Activated CD8-positive, alpha-beta memory T cell treated with anti-CD3 and anti-CD28 coated beads, Interleukin-2, amount 50 U/mL, for 48 hours (primary cell): ENCODE results near the gene SUPT3H.

Source experiments
- DNase-seq: peaks from one replicate; pipeline ENCODE4 v3.0.0-alpha.2; 2020

SUPT3H gene

DNA sequence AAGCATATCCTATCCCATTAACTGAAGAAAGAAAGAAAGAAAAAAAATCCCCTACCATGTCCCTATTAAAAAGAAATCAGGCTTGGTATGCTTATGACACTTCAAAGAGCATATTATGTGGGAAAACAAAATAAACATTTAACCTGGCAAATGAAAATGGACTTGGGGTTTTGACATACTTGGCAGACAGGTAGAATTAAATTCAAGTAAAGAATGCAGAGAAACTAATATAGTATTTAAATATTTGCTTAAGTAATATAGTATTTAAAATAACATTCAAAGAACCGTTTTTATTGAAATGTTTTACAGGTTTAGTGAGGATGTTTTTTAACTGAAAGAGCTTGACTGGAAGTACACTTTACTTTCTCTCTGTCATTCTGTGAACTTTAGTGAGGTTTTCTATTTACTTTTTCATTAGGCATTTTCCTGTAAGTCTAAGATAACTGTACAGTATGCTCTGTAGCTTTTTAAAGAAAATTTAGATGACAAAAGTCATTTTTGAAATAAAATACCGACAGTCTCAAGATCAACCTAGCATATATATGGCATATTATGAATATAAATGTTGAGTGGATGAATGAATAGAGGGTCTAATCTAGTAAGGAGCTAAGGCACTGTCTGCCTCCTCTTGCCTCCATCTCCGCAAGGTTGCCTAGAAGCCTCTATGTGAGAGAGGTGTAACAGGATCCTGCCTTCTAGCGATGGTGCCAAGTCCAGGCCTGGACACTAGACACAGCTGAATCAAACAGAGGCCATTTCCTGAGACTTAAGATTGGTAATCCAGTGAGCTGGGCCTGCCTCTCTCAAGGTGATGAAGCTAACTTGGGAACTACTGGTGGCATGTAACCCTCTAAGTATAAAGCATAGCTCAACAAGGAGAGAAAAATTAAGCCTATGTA, 394.0 kb downstream of the SUPT3H start:
- DNase-seq: no peak

DNA sequence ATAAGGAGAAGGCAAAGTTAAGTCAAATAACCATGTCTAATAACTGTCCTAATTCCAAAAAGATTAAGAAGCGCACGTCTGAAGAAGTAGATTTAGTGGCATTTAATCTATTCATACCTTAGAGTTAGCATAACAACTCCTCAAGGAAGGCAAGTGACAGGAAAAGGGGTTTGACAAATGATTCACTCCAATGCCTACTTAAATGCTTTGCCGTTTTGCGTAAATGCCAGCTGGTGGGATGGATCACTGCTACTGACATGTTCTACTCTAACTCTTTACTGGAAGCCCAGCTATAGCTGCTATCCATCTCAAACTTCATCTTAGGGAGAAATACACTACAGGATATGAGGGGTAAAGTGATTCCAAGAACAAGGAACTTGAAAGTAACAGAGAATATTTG, 396.9 kb downstream of the SUPT3H start:
- no peak for DNase-seq

DNA sequence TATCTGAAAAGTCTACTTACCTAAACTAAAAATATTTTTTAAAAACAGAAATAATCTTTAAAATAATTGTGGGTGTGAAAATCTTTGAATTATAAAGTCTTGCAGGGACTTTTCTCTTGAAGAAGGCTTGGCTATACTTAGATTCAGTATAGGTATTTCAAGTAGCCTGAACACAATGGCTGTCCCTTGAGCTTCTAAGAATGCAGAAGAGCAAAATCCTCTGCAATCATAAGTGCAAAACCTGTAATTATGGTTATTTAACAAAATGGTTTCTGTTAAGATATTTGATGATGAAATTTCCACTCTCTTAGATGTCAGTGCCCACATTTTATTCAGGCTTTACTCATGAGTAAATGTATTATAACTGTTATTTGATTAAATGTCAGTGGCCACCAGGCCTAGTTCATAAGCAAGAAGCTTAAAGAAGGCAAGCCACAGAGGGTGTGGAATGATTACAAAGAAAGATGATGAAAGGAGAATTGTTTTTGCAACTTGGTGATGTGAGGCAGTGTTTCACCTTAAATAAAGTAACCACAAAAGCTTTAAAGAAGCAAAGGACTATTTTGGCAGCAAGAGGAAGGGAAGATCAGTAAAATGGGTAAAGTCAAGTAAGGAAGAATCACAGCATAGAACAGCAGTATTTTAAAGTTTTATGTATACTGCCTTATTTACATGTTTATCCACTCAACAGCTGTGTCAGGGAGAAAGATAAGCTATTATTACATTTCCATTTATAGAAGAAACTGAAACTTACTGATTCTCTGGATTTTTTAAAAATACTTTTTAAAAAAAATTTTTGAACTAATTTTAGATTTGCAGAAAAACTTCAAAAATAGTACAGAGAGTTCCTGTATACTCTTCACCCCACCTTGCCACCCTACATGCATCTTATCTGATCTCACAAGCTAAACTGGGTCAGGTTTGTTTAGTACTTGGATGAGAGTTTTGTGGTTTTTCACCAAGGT, 400.8 kb downstream of the SUPT3H start:
- no peak for DNase-seq

DNA sequence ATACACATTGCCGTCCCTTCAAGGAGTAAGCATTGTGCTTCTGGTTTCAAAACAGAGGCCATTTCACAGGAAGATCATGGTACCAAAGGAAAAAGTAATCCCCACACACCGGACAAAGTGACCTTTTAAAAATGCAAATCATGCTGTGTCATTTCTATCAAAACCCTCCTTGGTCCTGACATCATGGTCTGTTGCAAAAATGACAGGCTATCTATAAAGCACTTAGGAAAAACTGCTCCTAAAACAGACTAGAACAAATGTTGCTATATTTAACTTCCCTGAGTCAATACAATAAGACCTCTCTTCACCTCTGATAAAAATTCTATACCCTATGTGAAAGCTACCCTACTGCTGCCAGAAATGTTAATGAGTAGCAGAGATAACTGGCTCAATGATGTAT, 403.2 kb downstream of the SUPT3H start:
- DNase-seq: no peak

DNA sequence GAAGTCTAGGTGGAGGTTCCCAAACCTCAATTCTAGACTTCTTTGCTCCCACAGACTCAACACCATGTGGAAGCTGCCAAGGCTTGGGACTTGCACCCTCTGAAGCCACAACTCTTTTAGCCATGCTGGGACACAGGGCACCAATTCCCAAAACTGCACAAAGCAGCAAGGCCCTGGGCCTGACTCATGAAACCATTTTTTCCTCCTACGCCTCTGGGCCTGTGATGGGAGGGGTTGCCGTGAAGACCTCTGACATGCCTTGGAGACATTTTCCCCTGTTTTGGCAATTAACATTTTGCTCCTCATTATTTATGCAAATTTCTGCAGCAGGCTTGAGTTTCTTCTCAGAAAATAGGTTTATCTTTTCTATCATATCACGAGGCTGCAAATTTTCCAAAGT, 405.0 kb downstream of the SUPT3H start:
- DNase-seq: no peak

DNA sequence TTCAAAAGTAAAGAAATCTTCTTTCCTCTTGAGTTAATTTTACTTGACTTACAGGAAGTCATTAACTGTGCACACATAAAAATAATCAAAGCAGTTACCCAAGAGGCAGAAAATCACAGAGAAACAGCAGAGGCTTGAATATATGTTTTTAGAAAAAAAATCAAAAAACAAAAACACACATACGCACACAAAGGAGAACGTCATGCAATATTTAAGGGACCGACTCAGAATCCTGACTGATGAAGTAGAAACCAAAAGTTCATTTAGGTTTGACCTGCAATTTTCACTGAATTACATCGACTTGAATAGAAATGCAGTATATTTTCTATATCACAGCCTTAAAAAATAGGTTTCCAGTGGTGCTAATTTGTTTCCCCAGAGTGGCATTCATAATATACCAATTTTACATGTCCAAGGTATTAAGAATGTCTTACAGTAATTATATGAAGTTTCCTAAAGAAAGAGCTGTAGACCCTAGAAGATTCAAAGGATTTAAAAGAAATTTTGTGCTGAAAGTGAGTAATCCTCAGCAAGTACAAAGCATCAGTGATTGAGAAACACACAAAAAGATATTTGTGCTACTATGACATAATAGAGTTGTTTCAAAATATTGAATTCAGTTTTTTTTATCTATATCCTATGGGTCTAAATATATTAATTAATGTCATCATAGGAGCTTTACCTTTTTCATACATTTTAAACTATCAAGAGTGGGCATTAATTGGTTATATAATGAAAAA, 408.1 kb downstream of the SUPT3H start:
- DNase-seq: no peak

DNA sequence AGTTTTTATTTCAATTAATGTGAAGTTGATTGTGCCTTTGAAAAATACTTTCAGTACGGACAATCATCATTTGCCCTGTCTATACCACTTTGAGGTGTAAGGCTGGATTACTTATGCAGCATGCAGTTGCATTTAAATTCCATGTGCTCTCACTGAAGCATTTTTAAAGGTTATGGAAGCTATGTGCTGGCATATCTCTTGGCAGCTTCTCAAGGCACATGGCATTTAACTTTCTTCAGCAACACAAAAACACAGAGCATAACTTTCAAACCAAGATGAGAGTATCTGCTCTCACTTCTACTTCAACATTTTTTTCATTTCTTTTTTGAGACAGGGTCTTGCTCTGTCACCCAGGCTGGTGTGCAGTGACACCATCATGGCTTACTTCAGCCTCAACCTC, 410.3 kb downstream of the SUPT3H start:
- DNase-seq: no peak

DNA sequence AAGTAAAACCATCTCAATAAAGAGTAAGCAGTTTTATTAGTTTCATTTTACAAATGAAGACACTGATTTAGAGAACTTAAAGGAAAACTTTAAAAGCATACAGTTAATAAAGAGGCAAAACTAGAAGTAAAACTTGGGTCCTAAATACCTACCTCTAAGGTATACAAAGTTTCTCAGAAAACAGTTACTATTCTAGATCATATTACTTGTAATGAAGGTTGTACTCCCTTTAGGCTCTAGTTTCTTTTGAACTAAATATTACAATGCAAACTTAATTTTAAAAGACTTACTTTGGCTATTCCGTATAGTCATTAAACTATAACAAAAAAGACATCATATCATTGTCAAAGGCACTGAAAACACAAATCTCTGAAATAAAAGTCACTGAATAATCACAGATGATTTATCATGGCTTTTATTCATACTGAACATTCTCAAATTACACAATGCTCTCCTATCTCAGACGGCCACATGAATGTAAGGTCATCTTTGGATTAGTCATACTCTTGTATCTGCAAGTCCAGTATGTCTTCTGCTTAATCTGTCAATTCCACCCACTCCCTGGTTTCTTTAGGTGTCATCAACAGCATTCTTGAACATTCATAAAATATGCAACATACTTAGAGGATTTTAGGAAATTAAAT, 411.2 kb downstream of the SUPT3H start:
- no peak for DNase-seq

DNA sequence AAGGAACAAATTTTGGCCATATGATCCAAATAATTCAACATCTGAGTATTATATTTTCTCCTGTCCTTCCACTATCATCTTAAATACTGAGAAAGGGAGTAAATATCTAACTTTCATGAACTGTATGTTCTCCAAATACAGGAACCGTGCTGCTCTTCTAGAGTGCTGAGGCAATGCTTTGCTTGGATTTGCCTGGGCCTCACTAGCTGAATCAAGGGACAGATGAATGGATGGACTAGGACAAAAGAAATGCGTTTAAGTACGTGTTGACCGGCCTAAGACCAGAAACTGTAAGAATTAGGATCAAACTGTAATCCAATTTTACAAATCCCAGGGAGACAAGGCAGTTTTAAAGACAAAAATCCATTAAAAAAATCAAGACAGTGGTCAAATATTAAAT, 412.0 kb downstream of the SUPT3H start:
- no peak for DNase-seq

DNA sequence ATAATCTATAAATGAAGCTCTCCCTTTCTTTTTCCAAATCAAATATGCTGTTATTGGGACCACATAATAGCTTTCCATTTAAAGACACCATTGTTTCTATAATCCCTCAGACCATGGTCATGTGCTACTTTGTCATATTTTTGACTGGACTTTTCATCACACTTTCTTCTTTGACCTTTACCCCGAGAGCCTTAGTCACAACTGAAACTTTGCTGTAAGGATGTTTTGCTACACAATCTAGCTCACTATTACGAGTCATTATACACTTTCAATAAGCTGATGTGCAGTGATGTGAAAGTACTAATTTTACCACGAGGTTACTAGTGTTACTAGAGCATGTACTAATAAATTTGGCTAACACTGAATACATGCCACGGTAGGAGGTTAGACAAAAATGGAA, 416.8 kb downstream of the SUPT3H start:
- no peak for DNase-seq

DNA sequence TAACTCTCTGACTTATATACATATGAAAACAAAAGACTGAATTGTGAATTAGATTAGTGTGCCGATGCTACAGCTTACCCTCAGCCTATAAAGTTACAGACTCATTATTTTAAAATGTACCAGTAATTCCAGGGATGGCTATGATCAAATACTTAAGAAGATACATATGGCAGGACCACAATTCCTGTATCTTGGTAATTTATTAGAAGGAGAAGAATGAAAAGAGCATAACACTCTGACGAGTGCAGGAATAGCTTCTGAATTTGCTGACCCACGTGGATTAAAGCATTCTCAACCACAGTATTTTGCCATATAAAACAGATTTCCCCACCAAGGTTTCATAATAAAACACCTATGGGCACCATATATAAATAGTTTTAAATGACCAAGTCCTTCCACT, 418.1 kb downstream of the SUPT3H start:
- no peak for DNase-seq

DNA sequence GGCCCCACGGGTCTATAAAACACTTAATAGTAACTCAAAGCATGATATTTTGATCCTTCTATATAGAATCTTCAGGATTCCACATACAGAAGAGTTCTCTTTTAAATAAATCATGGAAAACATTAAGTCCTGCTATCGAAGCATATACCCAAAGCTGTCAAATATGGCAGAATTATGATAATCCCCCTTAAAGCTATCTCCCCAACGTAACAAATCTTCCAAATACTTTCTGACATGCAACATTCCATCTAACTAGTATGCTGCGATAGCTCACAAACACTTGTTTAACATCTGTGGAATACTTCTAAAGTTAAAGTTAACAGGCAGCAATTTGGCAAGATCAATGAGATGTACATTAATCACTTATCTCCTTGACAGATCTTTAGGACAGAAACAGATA, 420.6 kb downstream of the SUPT3H start:
- DNase-seq: no peak

DNA sequence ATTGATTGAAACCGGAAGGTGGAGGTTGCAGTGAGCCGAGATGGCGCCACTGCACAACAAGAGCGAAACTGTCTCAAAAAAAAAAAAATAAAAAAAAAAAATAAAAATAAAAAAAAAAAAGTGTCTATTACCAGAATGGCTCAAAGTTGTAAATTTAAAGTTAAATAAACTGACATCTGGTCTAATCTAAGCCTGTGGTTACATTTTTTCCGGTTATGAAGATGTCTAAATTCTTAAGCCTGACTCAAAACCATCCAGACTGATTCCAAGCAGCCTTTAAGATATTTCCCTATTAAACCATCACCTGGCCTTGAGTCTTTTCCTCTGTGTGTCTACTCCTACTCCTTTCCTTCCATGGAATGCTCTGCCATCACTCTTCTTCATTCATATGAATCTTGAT, 421.3 kb downstream of the SUPT3H start:
- DNase-seq: no peak

DNA sequence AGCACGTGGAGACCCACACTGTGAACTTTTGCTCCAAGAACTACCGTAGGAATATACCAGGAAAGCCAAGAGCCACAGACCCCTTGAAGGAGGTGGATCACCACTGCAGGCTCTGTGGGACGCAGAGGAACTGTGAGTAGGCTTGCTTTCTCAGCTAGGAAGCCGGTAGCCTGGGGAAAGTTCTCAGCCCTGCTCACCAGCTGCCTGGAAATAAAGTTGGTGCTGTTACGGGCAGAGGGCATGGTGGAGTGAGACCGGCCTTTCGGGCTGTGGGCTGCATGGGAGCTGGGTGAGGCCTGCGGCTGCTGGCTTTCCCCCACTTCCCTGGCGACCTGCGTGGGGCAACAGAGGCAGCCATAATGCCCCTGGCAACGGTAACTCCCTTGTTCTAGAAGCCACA, 422.6 kb downstream of the SUPT3H start:
- no peak for DNase-seq

DNA sequence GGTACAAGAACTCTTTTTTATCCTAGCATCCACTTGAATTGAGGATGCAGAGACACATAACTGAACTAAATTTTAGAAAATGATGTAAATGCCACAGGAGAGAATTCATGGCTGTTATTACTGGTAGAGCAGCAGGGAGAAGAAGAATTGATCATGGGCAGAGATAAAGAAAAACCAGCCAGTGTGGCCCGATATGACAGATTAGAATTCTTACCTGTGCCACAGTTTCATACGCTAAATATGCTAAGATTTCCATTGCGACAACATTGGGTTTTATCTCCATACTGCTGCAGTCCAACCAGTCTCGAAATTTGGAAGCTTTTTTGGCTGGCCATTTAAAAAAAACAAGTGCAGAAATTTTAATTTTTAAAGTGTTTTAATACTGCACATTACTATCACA, 423.5 kb downstream of the SUPT3H start:
- no peak for DNase-seq

DNA sequence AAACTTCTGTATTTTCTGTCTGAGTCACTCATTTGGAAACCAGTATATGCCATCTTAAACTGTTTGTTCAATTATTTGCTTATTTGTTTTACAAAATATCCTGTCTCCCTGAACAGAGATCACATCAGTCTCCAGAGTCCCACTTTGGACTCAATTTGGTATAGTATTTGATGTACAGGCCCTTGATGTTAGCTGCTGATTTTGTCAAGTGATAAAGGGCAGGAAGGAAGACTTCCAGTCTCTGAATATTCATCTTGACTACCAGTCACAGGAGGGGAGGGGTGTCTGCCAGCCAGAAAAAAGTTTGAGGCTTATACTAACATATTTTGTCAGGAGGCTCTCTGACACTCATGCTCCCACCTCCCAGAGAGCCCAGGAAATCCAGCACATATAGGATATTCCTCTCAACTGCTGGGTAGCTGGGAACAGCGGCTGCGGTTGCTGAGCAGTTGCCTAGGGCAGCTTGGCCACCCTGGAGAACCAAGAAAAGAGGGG, 426.4 kb downstream of the SUPT3H start:
- no peak for DNase-seq

DNA sequence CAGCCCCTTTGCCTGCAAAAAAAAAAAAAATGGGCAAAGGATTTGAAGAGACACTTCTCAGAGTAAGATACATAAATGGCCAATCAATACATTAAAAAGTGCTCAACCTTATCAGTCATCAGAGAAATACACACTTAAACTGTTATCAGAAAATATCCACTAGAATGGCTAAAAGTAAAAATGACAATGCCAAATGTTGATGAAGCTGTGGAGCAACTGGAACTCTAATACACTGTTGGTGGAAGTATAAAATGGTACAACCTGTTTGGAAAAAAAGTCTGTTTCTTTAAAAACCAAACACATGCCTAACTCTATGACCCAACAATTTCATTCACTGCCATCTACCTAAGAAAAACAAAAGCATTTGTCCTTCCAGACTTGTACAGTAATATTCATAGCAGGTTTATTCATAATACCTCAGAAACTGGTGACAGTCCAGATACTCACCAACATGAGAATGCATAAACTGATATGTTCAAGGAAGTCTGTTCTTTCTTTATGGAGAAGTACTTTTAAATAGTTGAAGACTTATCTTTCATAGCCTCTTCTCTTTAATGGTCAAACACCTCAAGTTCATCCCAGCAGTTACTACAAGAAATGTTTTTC, 428.0 kb downstream of the SUPT3H start:
- DNase-seq: no peak

DNA sequence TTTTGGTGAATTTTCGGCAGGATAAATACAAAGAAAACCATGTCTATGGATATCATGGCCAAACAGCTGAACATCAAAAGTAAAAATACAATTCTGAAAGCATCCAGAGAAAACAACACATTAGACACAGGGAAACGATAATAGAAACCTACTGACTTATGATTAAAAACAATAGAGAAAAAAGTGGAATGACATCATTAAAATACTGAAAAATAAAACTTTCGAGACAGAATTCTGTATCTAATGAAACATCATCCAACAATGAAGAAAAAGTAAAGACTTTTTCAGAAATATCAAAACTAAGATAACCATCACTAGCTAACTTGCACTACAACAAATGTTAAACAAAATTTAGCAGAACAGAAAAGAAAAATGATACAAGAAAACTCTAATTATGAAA, 434.2 kb downstream of the SUPT3H start:
- DNase-seq: no peak

DNA sequence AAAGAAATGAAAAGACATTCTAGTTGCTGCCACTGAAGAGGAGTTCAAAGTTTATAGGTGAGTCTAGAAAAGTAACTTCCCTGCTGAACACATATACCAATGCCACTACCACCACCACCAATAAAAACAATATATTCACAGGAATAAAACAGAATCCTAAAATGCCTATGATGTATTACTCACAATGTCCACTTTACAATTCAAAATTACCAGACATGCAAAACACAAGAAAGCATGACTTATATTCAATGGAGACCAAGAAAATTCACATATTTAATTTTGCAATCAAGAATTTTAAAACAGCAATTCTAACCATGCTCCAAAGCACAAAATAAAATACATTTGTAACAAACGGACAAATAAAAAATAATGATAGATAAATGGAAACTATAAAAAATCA, 434.9 kb downstream of the SUPT3H start:
- DNase-seq: no peak

DNA sequence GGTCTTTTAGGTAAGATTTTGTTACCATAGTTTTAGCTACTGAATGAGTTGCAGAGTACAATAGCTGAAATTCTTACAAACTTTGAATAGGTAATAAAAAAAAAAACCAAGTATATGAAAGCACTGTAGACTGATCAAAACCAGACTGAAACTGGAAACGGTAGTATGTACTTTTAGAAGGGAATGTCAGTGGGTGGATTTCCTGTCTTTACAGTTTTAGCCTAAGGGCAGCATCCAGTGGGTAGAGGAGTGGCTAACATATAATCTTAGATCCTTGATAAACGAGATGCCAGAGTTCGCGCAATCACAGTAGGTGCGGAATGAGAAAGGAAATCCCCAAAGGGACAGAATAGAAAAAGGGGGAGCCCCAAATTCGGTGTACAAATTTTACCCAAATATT, 435.5 kb downstream of the SUPT3H start:
- DNase-seq: no peak

DNA sequence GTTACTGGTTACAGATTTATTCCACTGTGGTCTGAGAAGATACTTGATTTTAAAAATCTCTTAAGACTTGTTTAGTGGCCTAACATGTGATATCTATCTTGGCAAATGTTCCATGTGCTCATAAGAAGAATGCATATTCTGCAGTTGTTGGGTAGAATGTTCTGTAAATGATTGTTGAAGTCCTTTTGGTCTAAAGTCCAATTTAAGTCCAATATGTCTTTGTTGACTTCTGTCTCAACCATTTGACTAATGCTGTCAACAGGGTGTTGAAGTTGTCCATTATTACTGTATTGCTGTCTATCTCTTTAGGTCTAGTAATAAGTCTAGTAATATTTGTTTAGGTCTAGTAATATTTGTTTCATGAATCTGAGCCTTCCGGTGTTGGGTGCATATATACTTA, 437.4 kb downstream of the SUPT3H start:
- DNase-seq: no peak

DNA sequence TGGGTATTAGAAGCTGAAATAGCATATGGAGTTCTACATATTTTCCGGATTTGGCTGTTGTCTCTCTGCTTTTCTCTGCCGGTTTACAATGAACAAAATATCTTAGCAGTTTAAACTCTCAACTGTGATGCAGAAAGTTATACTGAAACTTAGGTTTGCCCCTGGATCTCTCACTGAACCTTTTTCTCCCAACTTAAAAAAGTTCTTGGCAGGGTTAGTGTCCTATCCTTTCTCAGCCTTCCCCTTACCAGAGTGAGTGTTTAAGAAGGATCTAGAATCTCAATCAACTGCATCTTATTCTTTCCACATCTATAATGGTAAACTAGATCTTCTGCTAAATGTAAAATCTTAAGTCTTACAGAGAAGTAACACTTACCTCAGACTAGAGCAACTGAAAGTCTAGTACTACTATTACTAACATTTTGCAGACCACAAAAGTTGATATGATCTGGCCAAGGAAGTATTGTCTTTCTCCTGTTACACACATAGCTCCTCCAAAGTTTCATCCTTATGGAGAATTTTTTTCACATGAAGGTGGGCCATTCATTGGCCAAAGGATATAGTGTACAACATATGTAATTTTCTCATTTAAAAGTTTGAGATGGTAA, 441.9 kb downstream of the SUPT3H start:
- DNase-seq: no peak
